TTC549 (cell line): ENCODE results near the gene PSD2.

Experiments
- FAIRE-seq: peaks from 2 replicates; lab custom pipeline; 2012; peaks lifted over from hg19 to GRCh38; lab: Jason Lieb, UNC

The PSD2 gene

DNA sequence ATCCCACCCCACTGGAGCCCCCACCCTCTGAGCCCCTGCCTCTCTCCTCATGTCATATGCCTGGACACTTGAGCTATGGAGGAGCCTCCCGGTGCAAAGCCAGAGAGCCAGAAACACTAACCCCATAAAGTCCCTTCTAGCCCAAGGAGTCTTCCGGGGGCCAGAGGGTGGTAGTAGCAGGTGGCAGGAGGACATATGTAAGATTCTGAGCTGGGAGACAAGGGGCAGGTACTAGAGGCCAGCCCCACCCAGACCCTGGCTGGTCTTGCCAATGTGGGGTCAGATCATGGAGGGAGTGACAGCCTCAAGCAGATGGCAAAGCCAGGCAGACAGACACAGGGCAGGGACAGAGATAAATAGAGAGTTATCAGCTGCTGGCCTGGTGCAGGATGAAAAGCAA, 63.4 kb downstream of the PSD2 start:
- FAIRE-seq: no peak

DNA sequence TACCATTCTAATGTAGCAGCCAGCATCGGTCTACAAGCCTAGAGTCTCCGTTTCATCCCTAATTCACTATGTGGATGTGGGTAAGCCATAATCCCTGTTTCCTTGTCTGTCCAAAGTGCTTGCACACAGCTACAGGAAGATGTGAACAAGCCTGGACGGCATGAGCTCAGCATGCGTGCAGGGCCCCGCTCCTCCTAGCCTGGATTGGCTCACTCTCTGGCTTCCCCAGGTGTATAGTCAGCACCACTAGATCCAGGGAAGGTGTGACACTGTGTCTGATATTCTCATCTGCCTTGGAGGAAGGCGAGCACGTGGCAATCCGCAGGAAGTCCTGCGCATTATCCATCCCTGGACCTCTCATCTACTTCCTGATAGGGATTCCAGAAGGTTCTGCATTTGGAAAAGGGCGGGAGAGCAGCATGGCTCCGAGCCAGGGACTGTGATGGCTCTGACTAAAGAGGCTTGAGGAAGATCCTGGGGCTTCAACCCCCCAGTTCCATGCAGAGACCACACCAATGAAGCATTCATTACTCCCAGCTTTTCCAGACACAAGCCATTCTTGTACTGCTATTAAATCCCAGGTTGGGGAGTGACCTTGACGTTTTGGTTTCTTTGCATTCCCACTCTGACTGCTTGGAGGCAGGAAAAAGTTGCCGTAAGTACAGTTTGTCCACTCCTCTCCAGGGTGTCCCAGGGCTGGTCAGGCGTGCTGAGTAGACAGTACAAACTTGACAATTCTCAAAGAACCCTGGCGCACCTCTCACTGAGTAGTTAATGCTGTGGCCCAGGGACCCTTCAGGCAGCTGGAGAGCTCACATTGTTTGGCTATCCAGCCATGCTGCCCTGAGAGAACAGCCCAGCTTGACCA, 65.6 kb downstream of the PSD2 start:
- FAIRE-seq: no peak

DNA sequence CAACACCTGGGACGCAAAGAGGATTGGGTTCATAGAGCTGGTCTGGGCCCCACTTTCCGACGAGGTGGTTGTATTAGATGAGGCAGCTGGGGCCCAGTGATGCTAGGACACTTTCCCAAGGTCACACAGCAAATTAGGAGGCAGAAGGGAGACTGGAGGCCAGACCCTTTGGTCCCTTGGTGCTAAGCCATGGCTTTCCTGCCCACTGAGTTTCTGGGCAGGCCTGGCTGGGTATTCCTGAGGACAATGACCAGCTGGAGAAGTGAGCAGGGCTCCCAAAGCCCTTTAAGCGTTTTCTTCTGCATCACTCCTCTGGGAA, 66.2 kb downstream of the PSD2 start:
- FAIRE-seq: no peak

DNA sequence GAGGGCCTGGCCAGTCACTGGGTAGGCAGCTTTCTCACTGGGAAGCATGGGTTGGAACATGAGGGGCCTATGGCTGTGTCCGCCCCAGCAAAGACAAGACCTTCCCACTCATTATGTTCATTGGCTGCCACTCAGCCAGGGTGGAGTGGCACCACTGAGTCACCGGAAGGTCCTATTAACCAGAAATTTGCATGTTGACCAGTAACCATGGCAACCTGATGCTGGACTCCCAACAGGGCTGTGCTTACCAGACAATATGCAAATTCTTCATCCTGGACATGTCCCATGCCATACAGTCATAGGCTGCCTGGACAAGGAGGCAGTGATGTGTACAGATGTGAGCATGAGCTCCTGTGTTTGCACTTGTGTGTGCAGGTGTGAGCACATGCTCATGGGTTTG, 66.7 kb downstream of the PSD2 start:
- FAIRE-seq: no peak

DNA sequence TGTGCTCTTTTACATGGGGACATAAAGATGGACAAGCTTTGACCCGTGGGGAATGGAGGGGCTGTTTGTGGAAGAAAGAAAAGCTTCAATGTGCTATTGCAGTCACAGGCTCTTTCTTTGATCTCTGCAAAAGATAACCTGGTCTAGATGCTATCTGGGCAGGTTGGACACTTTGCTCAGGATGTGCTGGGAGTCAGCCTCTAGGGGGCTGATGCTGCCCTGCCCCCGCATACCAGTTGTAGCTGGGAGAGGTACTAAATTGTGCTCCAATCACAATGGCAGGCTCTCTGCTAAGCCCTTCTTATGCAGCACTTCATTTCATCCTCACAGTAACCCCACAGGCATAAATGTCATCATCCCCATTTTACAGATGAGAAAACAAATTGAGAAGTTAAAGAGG, 67.2 kb downstream of the PSD2 start:
- no peak for FAIRE-seq

DNA sequence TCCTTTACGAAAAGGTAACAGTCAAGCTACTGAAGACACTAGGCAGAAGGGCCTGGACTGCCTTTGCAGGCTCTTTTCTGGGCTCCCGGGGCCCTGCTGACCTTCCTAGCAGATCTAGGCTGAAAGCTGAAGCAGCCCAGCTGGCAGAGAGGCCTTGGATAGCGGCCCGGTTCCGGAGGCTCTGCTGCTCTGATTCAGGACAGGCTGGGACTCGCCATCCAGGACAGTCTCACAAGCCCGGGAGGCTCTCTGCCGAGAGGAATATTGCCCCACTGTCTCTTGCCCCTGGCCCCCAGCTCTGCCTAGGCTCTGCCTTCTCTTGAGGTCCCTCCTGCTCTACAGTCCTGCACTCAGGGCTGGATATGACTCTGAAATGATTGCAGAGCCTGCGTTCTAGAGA, 67.8 kb downstream of the PSD2 start:
- no peak for FAIRE-seq

DNA sequence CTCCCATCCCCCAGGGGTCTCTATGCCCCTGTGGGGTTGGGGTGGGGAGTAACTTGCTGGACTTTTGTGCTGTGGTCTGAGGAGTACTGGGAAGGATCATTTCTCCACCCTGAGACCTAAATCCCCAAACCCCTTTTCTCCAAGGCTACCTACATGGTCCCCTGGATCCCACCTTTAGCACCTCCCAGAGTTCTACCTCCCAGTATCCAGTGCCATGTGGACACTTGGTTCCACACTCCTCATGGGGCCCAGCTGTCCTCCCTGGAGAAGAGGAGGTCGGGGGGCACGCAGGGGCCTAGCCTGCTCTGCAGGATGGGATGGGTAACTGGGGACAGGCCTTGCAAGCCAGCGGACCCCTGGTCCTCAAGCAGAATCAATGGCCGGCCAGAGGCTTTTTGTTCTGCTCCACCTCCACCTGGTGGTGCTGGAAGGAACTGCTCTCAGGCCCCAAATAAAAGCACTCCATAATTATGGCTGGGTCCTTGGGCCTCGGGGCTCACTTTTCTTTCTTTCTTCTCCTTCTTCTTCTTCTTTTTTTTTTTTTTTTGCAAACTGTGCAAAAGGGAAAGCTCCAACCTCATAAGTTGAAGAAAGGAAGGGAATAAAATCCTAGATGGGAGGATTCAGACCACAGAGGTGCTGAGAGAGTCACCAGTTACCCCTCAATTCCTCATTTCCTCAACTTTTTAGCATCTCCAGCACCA, 68.4 kb downstream of the PSD2 start:
- FAIRE-seq: no peak

DNA sequence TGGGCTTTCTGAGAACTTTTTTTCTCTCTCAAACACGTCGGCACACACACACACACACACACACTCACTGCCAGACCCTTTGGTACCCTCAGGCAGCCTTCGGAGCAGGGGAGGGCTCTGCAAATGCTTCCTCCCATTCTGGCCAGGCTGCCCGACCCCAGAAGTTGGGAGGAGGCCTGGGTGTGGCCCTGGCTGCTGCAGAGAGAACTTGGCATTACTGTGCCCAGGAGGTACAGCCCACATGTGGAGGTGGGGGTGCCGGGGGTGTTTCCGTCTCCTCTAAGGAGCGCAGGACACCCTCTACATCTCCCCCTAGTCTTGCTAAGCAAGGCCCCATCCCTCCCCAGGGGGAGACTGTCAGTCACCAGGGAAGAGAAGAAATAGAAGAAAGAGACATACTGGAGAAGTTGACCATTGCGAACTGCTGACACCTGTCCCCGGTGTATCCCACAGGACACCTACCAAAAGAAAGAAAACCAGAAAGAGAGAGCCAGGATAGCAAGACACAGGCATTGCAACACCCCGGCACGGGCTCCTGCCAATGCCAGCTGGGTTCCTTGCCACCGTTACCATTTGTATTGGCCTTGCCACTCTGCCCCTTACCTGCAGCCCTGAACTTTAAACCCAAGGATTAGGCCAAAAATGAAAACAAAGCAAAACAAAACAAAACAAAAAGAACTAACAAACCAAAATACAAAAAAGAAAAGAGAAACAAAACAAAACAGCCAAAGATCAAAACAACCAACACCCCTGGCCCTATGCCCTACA, 69.3 kb downstream of the PSD2 start:
- FAIRE-seq: no peak

DNA sequence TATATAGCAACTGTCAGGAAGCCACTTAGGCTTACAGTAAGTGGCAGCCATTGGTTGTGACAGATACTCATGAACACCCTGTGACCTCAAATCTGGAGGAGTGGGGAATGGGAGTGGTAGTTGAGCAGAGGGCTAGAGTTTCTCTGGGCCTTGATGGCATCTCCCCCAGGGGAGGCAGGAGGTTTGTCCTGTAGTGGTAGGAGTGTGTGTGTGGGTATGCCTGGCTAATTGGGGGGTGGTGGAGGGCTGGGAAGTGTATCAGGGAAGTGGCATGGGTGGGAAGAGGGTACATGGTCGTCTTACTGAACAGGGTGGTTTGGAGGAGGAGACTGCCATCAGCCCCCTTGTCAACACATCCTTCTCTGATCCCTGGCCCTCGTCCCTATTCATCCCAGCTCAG, 71.5 kb downstream of the PSD2 start:
- no peak for FAIRE-seq

DNA sequence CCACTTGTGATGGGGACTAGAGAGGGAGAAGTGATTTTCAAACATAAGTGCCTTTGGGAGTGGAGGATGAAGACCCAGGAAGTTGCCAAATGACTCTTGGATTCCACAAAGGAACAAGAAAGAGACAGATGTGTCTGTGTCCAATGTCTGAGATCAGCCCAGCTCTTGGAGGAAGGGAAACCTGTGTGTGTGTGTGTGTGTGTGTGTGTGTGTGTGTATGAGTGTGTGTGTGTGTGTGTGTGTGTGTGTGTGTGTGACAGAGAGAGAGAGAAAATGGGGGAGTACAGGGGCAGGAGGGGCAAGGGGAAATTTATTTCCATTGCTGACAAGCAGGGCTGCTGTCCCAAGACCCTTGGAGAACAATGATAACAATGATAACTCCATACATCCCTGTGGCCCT, 72.0 kb downstream of the PSD2 start:
- FAIRE-seq: no peak

DNA sequence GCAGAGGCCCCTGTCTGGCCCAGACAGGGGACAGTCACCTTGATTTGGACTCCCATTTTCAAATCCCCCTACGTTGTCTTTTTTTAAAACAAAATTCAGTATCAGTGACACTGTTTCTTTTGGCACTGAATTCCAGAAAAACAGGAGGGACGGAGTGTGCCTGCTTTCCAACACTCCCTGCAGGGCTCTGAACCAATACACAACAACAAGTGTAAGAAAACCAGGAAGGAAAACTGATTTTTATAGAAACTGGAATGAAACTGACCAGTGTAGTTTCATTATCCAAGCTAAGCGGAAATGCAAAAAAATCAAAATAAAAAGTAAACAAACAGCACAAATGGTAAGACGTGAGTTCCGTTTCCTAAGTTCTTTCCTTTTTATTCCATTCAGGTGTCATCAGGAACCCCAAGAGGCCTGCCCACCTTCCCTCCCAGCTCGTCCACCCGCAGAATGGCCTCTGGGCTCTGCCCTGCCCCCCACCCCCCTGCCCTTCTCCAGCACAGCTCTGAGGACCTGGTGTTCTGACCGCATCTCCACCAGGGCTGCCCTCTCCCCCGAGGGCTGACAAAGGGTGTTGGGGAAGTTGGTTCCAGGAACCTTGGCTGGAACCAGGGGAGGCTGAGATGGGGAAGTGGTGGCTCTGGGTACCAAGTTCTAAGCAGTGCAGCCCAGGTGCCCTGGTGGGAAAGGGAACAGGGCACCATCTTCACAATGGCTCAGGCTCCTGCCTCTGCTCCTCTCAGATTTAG, 73.6 kb downstream of the PSD2 start:
- FAIRE-seq: no peak

DNA sequence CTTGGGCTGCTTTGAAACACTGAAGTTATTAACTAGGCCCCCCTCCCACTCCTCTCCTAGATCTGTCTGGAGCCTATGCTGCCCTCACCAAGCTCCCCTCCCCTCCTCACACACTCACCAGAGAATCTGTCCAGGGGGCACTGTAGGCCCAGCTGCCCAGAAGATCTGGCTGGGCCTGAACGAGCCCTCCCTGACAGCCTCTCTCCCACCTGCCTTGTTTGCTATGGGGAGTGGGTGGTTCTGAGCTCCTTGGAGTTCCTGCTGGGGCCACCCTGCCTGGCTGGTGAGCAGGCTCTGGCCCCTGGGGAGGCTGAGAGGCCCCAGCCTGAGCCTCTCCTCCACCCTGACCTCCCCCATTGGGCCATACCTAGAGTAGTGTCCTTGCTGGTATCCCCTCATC, 75.1 kb downstream of the PSD2 start:
- FAIRE-seq: no peak

DNA sequence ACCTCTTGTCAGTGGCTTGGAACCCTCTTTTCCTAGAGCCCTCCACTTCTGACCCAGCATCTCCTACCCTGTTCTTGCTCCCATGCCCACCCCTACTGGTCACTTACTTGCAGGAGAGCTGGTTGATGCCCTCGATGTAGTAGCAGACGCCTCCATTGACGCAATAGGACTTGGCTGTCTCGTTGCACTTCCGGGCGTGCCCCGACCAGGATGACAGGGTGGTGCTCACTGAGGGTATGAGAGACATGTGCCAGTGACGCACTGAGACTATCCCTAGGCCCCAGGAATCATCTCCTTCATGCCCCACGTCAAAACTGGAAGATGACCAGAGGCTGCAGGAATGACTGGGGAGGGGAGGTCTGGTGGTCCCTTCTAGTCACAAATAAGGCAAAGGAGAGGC, 76.0 kb downstream of the PSD2 start:
- no peak for FAIRE-seq

DNA sequence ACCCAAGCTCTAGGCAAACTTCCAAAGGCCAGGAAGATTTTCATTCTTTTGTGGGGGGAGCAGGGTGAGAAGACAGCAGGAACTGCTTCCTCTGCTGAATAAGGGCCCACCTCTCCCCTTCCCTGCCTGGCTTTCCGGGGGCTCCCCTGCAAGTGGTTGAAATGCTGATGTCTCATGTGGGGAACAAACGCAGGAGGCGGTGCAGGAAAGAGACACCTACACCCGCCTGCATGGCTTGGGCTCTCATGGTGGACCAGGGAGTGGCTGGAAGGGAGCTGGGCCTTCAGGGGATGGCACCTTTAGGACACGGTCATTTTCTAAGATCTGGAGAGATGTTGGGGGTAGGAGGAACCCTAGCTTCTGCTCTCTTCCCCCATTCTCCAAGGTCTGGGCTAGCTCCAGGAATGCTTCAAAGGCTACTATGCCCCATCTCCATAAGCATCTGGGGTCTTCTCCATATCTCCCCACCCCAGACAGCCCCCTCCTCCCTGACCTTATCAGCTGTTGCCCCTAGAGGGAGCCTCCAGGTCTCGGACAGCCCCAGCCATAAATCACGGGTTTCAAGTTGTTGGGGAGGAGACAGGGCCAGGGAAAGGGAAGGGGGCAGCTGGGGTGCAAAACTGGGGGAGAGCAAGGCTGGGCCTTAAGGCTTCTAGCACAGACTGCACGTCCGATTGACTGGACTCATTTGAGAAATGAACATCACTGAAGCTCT, 76.6 kb downstream of the PSD2 start:
- FAIRE-seq: no peak

DNA sequence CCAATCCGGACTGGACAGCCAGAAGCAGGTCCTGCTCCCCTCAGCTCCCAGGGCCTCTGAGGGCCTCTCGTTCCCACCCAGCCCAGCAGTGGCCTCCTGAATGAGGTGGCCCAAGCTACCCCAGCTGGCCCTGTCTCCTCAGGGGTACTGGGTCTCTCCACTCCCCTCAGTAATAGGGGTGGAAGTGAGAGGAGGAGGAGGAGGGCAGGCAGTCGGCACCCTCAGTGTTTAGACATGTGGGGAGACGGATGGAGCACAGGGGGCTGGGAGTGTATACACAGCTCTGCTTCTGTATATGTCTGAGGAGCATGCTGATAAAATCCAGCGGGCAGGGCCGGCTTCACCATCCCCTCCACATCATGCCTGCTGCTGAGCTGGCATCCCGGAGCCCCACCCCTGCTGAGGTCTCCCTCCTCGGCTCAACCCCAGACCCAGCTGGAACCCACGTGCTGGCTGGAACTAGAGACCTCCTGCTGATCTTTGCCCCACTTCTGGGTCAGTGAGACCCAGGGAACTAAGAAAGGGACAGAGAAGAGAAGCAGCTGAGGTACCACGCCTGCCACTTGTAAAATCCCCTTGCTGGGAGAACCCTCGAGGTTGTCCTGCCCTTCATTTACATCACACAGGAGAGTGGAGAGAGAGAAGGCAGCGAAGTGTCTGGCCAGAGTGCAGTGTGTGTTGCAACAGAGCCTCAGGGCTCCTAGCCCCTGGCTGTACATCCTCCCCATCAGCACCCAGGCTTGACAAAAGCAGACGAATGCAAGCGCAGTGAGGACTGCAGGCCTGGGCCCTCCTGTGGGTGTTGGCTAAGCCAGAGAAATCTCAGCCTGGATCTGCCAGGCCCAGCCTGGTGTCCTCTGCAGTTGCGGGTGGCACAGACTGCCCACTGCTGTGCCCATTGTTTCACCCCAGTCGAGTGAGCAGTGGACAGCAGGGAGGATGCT, 77.5 kb downstream of the PSD2 start:
- no peak for FAIRE-seq

DNA sequence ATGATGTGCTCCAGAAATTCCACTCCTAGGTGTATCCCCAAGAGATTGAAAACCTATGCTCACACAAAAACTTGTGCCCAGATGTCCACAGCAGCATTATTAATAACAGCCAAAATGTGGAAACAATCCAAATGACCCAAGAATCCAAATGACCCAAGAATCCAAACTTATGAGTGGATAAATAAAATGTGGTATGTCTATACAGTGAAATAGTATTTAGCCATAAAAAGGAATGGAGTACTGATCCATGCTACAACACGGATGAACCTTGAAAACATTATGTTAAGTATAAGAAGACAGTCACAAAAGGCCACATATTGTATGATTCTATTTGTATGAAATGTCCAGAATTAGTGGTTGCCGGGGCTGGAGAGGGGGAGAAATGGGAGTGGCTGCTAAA, 80.3 kb downstream of the PSD2 start:
- no peak for FAIRE-seq

DNA sequence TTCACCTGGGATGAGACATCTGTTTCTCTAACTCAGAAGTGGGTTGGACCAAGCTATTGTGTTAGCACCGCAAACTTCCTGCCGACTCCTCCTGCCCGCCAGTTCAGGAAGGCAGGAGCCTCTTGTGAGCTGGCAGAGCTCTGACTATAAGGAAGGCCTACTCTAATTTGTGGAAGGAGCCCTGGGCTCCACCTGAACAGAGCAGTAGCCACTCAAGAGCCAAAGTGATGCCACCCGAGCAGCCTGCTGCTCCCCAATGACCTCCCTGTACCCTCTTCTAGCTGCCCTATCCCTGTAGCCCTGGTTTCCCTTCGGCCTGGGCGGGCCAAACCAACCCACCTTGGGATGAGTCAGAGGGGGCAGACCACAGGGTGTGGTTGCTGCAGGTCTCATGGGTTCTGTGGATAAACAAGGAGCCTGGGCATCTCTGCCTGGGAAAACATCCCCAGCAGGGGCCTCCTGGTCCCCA, 81.6 kb downstream of the PSD2 start:
- FAIRE-seq: no peak

DNA sequence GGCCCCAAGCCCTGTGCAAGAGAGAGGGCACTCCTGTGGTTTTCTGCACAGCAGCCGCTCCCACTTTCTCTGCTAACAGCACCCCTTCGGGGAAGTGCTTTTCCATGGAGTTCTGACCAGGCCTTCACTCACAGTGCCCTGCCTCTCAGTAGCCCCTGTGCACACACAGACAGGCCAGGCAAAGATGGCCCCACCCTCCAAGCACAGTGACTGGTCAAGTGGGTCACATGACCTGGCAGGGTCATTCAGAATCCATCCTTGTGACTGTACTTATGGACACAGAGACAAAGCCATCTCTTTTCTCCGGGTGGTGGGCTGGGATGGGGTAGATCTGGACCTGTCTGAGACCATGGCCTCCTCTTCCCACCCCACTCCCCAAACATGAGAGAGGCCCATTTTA, 82.5 kb downstream of the PSD2 start:
- FAIRE-seq: no peak

DNA sequence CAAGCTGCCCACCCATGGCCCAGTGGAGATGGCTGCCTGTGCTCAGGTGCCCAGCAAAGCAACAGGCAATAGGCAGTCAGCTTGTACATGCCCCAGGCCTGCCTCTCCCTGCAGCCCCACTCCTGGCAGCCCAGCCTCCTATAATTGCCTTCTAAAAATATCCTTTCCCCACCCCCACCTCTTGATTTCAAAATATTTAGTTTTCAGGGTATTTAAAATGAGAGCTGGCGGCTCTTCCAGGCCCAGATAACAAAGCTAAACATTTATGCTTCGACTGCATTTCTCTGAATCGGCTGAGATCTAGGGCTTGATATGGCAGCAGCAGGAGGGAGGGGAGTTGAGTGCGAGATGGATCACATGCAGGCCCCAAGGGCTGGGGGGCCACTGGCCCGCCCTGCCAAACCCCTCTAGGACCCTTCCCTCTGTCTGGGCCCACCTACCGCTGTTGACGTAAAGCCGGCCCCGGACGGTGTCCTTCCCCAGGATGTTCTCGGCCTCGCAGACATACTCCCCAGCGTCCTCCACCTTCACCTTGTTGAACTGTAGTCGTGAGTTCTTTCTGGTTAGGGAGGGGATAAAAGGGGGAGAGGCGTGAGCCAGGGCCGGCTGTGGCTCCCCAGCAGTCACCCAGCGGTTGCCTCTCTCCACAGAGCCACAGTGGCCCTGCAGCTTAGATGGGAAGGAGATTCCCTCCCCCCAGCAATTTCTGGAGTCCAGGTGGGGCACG, 85.0 kb downstream of the PSD2 start:
- no peak for FAIRE-seq

DNA sequence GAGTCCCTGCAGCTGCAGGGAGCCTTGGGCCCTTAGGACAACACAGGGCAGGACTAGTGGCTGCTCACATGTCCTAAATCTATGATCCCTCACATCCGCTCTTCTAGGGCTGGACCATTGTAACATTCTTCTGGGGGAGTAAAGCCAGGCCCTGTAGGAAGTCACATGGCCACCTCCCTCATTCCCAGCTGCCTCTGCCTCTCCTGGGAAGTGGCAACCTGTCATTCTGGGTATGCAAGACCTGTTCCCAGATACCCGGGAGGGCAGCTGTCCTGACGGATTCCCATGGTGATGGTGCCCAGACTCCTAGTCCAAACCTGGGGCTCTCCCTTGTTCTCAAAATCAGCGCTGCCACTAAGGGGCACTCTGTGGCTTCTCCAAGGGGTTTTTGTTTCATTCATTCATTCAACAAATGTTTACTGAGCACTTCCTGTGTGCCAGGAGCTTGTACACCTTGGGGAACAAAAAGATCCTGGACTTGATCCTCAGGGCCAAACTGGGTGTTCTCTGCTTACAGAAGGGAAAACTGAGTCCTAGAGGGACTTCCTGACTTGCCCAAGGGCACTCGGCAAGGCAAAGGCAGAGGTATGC, 85.6 kb downstream of the PSD2 start:
- no peak for FAIRE-seq
